Heart right ventricle (tissue), 16 donors: Measurements from ENCODE around the gene FBXO10. TPM values are rescaled to one million over a fixed set of nuclear protein-coding genes. Genes with fewer than 3 reads are reported as not detected.
A peak's percentile ranks its signal among the peaks of the same experiment; 100 is the strongest.
"Not testable (repeated sequence)": the region's sequence is repeated elsewhere in the genome, so short reads cannot be mapped to it uniquely, and the experiment has no call there.

Experiments used
- ATAC-seq, 8 donors: fragments of 200-7000 bp; cut with Tn5 transposase; one replicate each; pipeline ENCODE4 v1.9.1; 2020; ENCODE audit warnings: mild to moderate bottlenecking in 8 of 8, moderate library complexity in 8 of 8, moderate number of reproducible peaks in 1 of 8
- DNase-seq, 2 donors: peaks; one replicate each; pipeline ENCODE4 v3.0.0-alpha.2; 2020
- H3K27ac ChIP-seq, 10 donors: fragments of 200-600 bp; sonication (generic) in 2 of 10; one replicate each; pipeline versions ENCODE4 v1.5.0 to v1.8.0; 2020 to 2022; ENCODE audit warnings: mild to moderate bottlenecking in 3 of 10
- H3K27me3 ChIP-seq, 7 donors: fragments of 200-600 bp; one replicate each; pipeline ENCODE4 v1.8.0; 2021 to 2022; ENCODE audit warnings: mild to moderate bottlenecking in 2 of 7
- H3K36me3 ChIP-seq, 9 donors: fragments of 200-600 bp; sonication (generic) in 1 of 9; one replicate each; pipeline versions ENCODE4 v1.5.0 to v1.8.0; 2020 to 2022; ENCODE audit warnings: mild to moderate bottlenecking in 2 of 9
- H3K4me1 ChIP-seq, 9 donors: fragments of 200-600 bp; sonication (generic) in 1 of 9; one replicate each; pipeline versions ENCODE4 v1.5.0 to v1.8.0; 2020 to 2022; ENCODE audit warnings: mild to moderate bottlenecking in 4 of 9
- H3K4me3 ChIP-seq, 10 donors: fragments of 200-600 bp; sonication (generic) in 2 of 10; one replicate each; pipeline versions ENCODE4 v1.5.0 to v1.8.0; 2020 to 2022; ENCODE audit warnings: mild to moderate bottlenecking in 7 of 10, moderate library complexity in 2 of 10
- H3K9me3 ChIP-seq, 11 donors: fragments of 200-600 bp in 10 of 11; sonication (generic) in 2 of 11; one replicate each; pipeline versions ENCODE4 v1.5.0 to v1.8.0; 2013 to 2022; ENCODE audit warnings: mild to moderate bottlenecking in 2 of 11, control low read depth in 1 of 11, moderate library complexity in 1 of 11
- CTCF ChIP-seq, 9 donors: fragments of 200-600 bp; sonication (generic) in 2 of 9; IDR thresholded peaks; one replicate each; pipeline versions ENCODE4 v1.5.0 to v1.8.0; 2021 to 2022; ENCODE audit warnings: antibody characterized with exemption in 9 of 9, mild to moderate bottlenecking in 5 of 9, moderate library complexity in 1 of 9
- WGBS, 2 donors: extraction: QIAGEN DNeasy Blood & Tissue Kit; methylation state at CpG; one replicate each; pipeline ENCODE4 v1.1.7; 2013; ENCODE audit warnings: inconsistent platforms in 1 of 2; 5-methylcytosine and 5-hydroxymethylcytosine counted together
- intact Hi-C, 10 donors: fragments of 100-400 bp; cut with DNase I; formaldehyde crosslinking; loops; one replicate each; pipeline versions ENCODE4 v1.11.1 to v1.14.2; 2022
- polyA plus RNA-seq, 2 donors: library from polyadenylated mRNA; stranded (reverse); fragments of 200-250 nt; gene quantifications; one replicate each; pipeline ENCODE4 v1.2.3, GENCODE V29; 2013
- total RNA-seq, 10 donors: library from RNA; stranded (reverse); fragmentation: NEBNext Ultra II Directional in 3 of 10; extraction: Animal tissue kit (Norgen Biotek cat#: 25700) in 3 of 10; gene quantifications; one replicate each; pipeline versions ENCODE4 v1.2.1 to v1.2.4, GENCODE V29; 2021 to 2023
- donor health status: Arrhythmogenic right ventricular cardiomyopathy.
- donor health status: ischemic (EF 13 %, LVEDD 7.1; RV severe dilation, severe dysfunction).
- donor health status: healthy with polysubstance abuse.
- donor health status: DM: no; HTN: yes; CAD: no.
- donor health status: DM: no; HTN: no; CAD: no.
- donor health status: ischemic (EF 25% LVEDD 6.9; RV normal size, moderate dysfunction).
- donor health status: ischemic (EF 25% LVEDD 5.7; RV mildly dilated, moderate dysfunction).
- donor health status: healthy.
- donor health status: DM: yes; HTN: yes; CAD: no.
- donor health status: Ischemic cardiomyopathy.
- donor health status: ischemic (EF 35%, LVEDD 5.7; RV mildly dilated, moderate dysfunction).
- donor health status: nonischemic (EF 11% LVEDD 7.7; RV severe dilation, severe dysfunction).
- donor health status: DM: yes; HTN: yes; CAD: no.
- donor health status: PGD.
- donor health status: ischemic (EF 29% LVEDD 5.4; RV normal size, mild dysfunction).
- donor health status: nonischemic (EF 23%, LVEDD 6.1; RV moderate dilation, normal function).

FBXO10 gene
- total and polyA plus RNA-seq, 12 donors: 2.3 to 7.4 (median 5.8) TPM

DNA sequence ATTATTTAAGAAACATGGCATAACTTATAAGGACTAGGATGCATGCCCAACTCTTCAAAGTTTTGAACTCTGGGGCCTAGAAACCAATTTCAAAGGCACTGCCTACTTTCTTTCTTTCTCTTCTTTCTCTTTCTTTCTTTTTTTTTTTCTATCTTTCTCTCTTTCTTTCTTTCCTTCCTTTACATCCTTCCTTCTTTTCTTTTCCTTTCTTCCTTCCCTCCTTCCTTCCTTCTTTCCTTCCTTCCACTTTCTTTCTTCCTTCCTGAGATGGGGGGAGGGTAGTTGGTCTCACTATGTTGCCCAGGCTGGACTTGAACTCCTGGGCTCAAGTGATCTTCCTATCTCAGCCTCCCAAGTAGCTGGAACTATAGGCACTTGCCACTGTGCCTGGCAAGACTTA lies 32.1 kb upstream of the FBXO10 start:
- TF ChIP-seq CTCF (IDR thresholded peaks at IDR 0.05): no peak
- intact Hi-C loops: loop anchor here in 1 of 10 donors (10.0 kb wide), 1 partner anchor 47 kb away; the partner anchor contains the start of gene FRMPD1
- Histone ChIP-seq H3K4me3 (no peak overlapping the region), H3K4me1 (peaks cover 0 to under 1% (median 0%) of the 10 kb centered on the region in 9 donors), H3K27me3 (peaks cover 0 to 8% (median 0%) of the 10 kb centered on the region in 7 donors), H3K27ac (no peak overlapping the region), H3K36me3 (no peaks in the 10 kb centered on the region), H3K9me3 (no peaks in the 10 kb centered on the region)
- DNase-seq (no peak), ATAC-seq (no peak)

- 85 to 92% methylated on average over 1 of the region's 1 CpG for WGBS, 2 donors
- intact Hi-C loops: loop anchor here in 1 of 10 donors (10.0 kb wide), 1 partner anchor 51 kb away; the partner anchor contains the start of gene FRMPD1
Observed at GRCh38 chr9:37604296-37604695, 28.1 kb upstream of the FBXO10 start.

GRCh38 chr9:37602817-37603216 lies 26.6 kb upstream of the FBXO10 start:
- intact Hi-C loops: loop anchor here in 1 of 10 donors (10.0 kb wide), 1 partner anchor 52 kb away; the partner anchor contains the start of gene FRMPD1
- no peak overlapping the region for H3K4me3 ChIP-seq
- peak in 1 of 2 donors; percentile 18 for DNase-seq
- H3K9me3 ChIP-seq: no peaks in the 10 kb centered on the region
- no peaks in the 10 kb centered on the region for H3K36me3 ChIP-seq
- no peak overlapping the region for H3K27ac ChIP-seq
- WGBS, 2 donors: 33% methylated on average over 5 of the region's 5 CpGs
- ATAC-seq: peak in 7 of 8 donors; percentile 24 to 92 (median 53)
- H3K4me1 ChIP-seq: peaks cover 0 to 10% (median 5%) of the 10 kb centered on the region in 9 donors
- H3K27me3 ChIP-seq: peaks cover 0 to 4% (median 0%) of the 10 kb centered on the region in 7 donors
- TF ChIP-seq CTCF (IDR thresholded peaks at IDR 0.05): no peak

More at GRCh38 chr9:37604296-37604695, 28.1 kb upstream of the FBXO10 start:
- H3K9me3 ChIP-seq: no peaks in the 10 kb centered on the region
- no peaks in the 10 kb centered on the region for H3K36me3 ChIP-seq
- H3K27me3 ChIP-seq: peaks cover 0 to 4% (median 0%) of the 10 kb centered on the region in 7 donors
- H3K4me3 ChIP-seq: no peak overlapping the region
- TF ChIP-seq CTCF (IDR thresholded peaks at IDR 0.05): no peak
- ATAC-seq: no peak
- H3K27ac ChIP-seq: no peak overlapping the region
- peaks cover 0 to 10% (median 5%) of the 10 kb centered on the region in 9 donors for H3K4me1 ChIP-seq
- DNase-seq: no peak

DNA sequence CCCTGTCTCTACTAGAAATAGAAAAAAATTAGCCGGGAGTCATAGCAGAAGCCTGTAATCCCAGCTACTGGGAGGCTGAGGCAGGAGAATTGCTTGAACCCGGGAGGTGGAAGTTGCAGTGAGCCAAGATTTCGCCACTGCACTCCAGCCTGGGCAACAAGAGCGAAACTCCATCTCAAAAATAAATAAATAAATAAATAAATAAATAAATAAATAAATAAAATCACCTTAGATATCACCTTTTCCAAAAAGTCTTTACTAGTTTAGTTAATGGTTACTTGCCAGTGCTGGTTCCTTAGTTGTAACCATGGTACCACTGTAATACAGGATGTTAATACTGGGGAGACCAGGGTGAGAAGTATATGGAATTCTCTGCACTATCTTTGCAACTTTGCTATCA lies 25.9 kb upstream of the FBXO10 start:
- not testable (repeated sequence) for H3K36me3 ChIP-seq, ATAC-seq, H3K4me3 ChIP-seq, H3K27ac ChIP-seq, H3K9me3 ChIP-seq, DNase-seq
- H3K27me3 ChIP-seq: peaks cover 0 to 11% (median 4%) of the 10 kb centered on the region in 7 donors
- intact Hi-C loops: loop anchor here in 1 of 10 donors (10.0 kb wide), 1 partner anchor 53 kb away; the partner anchor contains the start of gene FRMPD1
- 90 to 92% methylated on average over 4 of the region's 4 CpGs for WGBS, 2 donors
- peaks cover 0 to 10% (median 5%) of the 10 kb centered on the region in 9 donors for H3K4me1 ChIP-seq

GRCh38 chr9:37596504-37596903 lies 20.3 kb upstream of the FBXO10 start:
- Histone ChIP-seq H3K9me3 (no peaks in the 10 kb centered on the region), H3K4me1 (peaks cover 0 to 22% (median 7%) of the 10 kb centered on the region in 9 donors), H3K4me3 (no peak overlapping the region), H3K36me3 (no peaks in the 10 kb centered on the region), H3K27ac (no peak overlapping the region), H3K27me3 (peaks cover 0 to 16% (median 5%) of the 10 kb centered on the region in 7 donors)
- WGBS, 2 donors: 47 to 59% methylated on average over 2 of the region's 2 CpGs
- no peak for ATAC-seq
- intact Hi-C loops: loop anchor here in 3 of 10 donors (10.0 kb wide), 3 partner anchors 48 to 188 kb away; partner anchors contain the start of genes EXOSC3 (in 1 of the 3) and FRMPD1 (in 1 of the 3)
- no peak for TF ChIP-seq CTCF (IDR thresholded peaks at IDR 0.05)
- no peak for DNase-seq
